ENCODE data around the gene C22orf39. TPM values are rescaled to one million over a fixed set of nuclear protein-coding genes. Genes with fewer than 3 reads are reported as not detected.

C22orf39 gene
- total and polyA plus RNA-seq, 10 of the 15 experiments (the other 5 are each of a cell fraction or from before 2014, with no cell fraction given): 6.7 to 47.0 (median 26.5) TPM

- FAIRE-seq (no peak), ATAC-seq (no peak), DNase-seq (ENCODE audit: low read depth, low spot score) (no peak)
- Histone ChIP-seq H2AFZ (ENCODE audit: control insufficient read depth, low read depth, low read length) (no peak overlapping the region), H3K9me3 (replicated peaks; ENCODE audit: control insufficient read depth, insufficient read depth, low read length) (no peaks in the 10 kb centered on the region), H3K79me2 (ENCODE audit: control insufficient read depth, insufficient read depth, low read length) (peaks cover 24% of the 10 kb centered on the region), H3K36me3 (ENCODE audit: control insufficient read depth in 2 of 2, insufficient read depth in 2 of 2, low read length in 1 of 2) (peaks cover 14 to 27% of the 10 kb centered on the region in 2 experiments; a peak in 3 of 4 replicates), H3K4me1 (ENCODE audit: control insufficient read depth, insufficient read depth, low read length) (peaks cover 17% of the 10 kb centered on the region), H3K4me2 (ENCODE audit: control insufficient read depth, insufficient read depth) (0 out of 2 replicates have a peak overlapping the region, but pooled peaks have one; percentile 17), H3K27ac (ENCODE audit: control insufficient read depth, insufficient read depth) (peak overlapping the region; percentile 20; the same call in 1 of the 2 replicates), H3K9ac (ENCODE audit: control insufficient read depth, insufficient read depth, low read length) (no peak overlapping the region), H3K4me3 (no peak overlapping the region), H3K27me3 (replicated peaks in 1 of 2; ENCODE audit: control insufficient read depth in 2 of 2, insufficient read depth in 2 of 2, low read length in 1 of 2) (no peaks in the 10 kb centered on the region), H4K20me1 (ENCODE audit: control insufficient read depth, insufficient read depth) (no peaks in the 10 kb centered on the region)
- ChIA-PET RAD21 (ENCODE audit: unreplicated experiment) (no interaction called here), SMC1A (ENCODE audit: uncharacterized antibody, unreplicated experiment) (interaction anchor here (1.0 kb wide), 2 partner anchors 27 to 31 kb away, joined by 3 to 4 read pairs; partner anchors contain the start of gene CDC45), POLR2A (no interaction called here), CTCF (interaction anchor here (2.4 kb wide), 1 partner anchor 270 kb away, joined by 7 read pairs; the partner anchor contains the start of gene SLC25A1)
- in situ Hi-C loops (cut with MboI): loop anchor here (25.0 kb wide), 1 partner anchor 1812 kb away; the partner anchor contains the start of genes ATP6V1E1 and BCL2L13
- TF ChIP-seq CHD4 (IDR thresholded peaks at IDR 0.05) (no peak), ZNF592 (IDR thresholded peaks at IDR 0.05) (no peak)
- 28% methylated on average over 2 of the region's 2 CpGs for WGBS (ENCODE audit: insufficient coverage, insufficient replicate concordance, low lambda C conversion rate, missing lambda C conversion rate)
- intact Hi-C loops (cut with micrococcal nuclease; ENCODE audit: unreplicated experiment): loop anchor here (2.0 to 5.0 kb wide), 2 partner anchors 29 to 272 kb away; partner anchors contain the start of genes CDC45, SLC25A1 and UFD1
- BruUV-seq (replicated peaks): no TSS peak
Measured at GRCh38 chr22:19449422-19449767, 1.9 kb upstream of the C22orf39 start.
